Stimulated activated CD8-positive, alpha-beta memory T cell treated with anti-CD3 and anti-CD28 coated beads, Interleukin-2, amount 100 ng/mL, for 1 hour (primary cell): ENCODE results near the gene EXOC6B.
"Not testable (repeated sequence)": the region's sequence is repeated elsewhere in the genome, so short reads cannot be mapped to it uniquely, and the experiment has no call there.

Experiments
- DNase-seq, 2 donors: peaks; one replicate each; pipeline ENCODE4 v3.0.0-alpha.2; 2020; ENCODE audit warnings: low read depth in 2 of 2

Gene EXOC6B

DNA sequence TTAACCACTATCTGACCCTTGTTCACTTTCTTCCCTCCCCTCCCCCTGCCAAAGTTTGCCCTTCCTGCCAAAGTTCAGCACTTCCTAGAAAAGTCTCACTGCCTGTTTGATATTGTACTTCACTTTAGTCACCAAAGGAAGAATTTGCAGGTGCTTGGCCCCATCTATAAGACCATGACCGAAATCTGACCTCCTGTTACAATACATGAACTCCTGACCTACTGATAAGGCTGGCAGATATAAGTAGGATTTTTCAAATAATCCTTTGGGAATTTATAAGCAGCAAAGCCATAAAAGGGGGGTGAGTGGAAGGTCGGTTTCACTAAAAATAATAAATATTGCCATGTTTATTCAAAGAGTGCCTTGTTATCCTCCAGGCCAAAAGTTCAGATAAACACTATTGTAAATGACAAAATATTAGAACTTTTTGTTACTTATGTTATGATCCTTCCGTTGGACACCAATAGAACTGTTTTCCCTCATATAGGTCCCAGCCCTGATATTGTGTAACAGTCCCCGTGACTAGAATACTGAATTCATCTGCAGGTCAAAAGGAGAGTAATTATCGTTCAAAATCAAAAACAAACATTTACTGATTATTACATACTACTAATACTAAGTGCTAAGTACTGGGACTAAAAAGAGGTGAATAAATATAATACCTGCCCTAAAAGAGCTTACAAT lies 277.6 kb downstream of the EXOC6B start:
- DNase-seq, result no peak

DNA sequence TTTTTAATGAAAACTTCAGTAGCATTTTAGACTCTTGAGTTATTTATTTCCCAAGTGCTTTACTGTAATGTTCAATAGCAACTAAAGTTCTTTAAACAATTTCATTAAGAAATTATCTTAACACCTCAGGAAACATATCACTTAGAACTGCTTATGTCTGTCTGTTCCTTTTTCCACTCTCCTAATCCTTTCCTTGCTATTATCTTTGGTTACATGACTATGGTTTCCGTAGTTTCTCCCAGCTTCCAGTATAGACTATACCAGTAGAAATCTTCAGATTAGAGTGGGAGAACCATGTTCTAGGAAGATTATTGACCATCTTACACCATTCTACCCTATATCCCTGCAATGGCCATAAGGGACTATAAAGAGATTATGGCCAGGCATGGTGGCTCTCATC lies 280.0 kb downstream of the EXOC6B start:
- no peak for DNase-seq

GRCh38 chr2:72544554-72544953 lies 281.3 kb downstream of the EXOC6B start:
- no peak for DNase-seq

- no peak for DNase-seq
Measured at GRCh38 chr2:72543497-72544216, 282.2 kb downstream of the EXOC6B start.

DNA sequence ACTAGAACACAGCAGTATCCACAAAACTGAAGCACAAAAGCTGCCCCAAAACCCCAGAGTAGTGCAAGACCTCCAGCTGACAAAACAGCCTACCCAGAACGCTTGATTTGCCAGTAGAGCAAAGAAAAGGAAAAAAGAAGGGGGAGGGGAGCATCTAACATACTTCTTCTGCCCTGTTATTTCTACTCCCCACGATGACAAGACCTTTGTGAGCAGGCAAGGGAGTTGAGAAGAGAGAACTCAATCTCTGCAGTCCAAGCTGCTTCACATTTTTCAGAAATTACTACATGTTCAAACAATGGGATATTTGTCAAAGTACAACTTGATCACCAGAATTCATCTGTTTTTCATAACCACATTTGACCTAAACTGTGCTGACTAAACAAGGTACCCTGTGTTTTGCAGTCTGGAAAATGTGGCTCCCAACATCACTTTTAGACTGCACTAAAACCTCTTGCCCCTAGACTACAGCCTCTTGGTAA lies 286.7 kb downstream of the EXOC6B start:
- no peak for DNase-seq

GRCh38 chr2:72538486-72538885 lies 287.3 kb downstream of the EXOC6B start:
- DNase-seq, result no peak

DNA sequence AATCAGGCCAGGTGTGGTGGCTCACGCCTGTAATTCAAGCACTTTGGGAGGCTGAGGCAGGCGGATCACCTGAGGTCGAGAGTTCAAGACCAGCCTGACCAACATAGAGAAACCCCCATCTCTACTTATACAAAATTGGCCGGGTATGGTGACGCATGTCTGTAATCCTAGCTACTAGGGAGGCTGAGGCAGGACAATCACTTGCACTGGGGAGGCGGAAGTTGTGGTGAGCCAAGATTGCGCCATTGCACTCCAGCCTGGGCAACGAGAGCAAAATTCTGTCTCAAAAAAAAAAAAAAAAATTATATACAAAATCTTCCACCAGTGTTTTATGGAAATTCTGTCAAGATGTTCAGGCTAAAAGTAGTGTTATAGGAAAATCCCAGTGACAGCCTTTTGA lies 290.2 kb downstream of the EXOC6B start:
- not testable (repeated sequence) for DNase-seq

GRCh38 chr2:72533765-72534164 lies 292.1 kb downstream of the EXOC6B start:
- DNase-seq, result no peak

DNA sequence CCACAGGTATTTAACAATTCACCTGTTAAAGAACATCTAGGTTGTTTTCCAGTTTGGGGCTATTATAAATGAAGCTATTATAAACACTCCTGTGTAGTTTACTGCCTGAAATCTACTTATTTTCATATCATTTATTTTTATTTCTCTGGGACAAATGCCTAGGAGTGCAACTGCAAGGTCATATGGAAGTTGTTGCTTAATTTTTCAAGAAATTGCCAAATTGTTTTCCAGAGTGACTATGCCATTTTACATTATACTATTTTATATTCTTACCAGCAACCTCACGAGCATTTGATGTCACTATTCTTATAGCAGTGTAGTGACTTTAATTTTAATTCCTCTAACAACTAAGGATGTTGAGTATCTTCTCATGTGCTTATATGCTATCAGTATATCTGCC lies 298.4 kb downstream of the EXOC6B start:
- no peak for DNase-seq

DNA sequence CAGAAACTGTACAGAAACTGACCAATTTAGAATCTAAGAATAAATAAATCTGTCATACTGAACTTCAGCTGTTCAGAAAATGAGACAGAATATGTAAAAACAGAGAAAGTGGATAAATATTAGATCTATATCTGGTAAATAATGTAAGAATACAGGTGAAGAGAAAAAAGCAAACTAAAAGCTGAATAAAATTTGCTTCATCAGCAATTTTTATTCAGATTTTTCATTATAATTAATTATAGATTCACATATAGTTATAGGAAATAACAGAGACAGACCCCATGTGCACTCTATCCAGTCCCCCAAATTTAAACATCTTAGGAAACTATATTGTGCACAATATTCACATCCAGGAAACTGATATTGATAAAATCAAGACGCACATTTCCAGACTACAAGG lies 299.2 kb downstream of the EXOC6B start:
- no peak for DNase-seq

- no peak for DNase-seq
Measured at GRCh38 chr2:72524071-72524470, 301.8 kb downstream of the EXOC6B start.

DNA sequence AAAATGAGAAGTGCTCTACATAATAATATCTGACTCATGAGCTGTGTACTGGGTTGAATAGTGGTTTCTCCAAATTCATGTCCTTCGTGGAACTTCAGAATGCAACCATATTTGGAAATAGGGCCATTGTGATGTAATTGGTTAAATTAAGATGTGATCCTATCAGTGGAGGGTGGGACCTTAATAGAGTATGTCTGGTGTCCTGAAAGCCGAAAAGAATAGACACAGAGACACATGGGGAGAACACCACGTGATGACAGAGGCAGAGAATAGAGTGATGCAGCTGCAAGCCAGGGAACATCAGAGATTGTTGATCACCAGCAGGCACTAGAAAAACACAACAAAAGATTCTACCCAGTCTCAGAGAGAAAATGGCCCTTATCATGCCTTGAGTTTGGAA lies 310.1 kb downstream of the EXOC6B start:
- no peak for DNase-seq

GRCh38 chr2:72513011-72513410 lies 312.8 kb downstream of the EXOC6B start:
- DNase-seq, result no peak

DNA sequence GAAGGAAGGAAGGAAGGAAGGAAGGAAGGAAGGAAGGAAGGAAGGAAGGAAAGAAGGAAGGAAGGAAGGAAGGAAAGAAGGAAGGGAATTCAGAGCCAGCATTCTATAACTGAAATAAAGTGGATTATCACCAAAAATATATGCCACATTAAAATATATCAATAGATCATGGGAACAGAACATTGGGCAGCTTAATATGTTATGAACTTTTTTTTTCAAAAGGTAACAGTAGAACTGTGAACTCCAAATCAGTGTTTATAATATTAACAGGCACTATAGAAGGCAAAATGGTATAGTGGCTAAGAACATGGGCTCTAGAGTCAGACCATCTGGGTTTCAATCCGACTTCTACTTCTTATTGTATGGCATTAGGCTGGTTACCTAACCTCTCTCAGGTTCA lies 313.5 kb downstream of the EXOC6B start:
- no peak for DNase-seq

DNA sequence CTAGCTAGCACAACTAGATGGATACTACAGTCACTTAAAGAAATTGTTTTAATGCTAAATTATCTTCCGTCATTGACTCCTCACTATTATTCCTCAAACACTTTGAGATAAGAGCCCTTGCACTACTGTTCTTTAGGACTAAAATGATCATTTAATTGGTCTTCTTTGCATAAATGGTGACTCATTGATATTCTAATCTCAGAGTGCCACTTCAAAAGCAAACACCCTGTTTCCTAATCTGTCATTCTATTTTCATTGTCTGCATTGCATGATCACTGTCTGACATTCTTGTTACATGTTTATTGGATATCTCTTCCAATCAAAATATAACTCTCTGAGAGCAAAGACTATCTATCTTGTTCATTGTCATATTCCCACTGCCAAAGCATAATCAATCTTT lies 313.9 kb downstream of the EXOC6B start:
- no peak for DNase-seq

DNA sequence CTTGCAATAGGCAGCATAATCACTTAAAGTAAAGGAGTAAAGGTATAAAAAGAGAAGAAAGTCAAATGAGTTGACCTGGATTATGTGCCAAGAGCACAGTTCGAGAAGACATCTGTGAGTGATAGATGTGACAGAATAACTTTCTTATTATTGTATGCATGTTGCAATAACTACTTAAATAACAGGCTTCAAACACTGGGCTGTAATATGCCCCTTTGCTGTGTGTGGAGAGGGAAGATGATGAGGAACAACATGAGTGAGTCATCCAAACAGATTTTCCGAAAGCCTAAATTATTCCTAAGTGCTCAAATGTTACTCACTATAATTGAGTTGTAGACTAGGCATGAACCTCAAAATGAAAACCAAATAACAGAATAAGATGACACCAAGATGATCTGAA lies 328.1 kb downstream of the EXOC6B start:
- DNase-seq, result no peak

DNA sequence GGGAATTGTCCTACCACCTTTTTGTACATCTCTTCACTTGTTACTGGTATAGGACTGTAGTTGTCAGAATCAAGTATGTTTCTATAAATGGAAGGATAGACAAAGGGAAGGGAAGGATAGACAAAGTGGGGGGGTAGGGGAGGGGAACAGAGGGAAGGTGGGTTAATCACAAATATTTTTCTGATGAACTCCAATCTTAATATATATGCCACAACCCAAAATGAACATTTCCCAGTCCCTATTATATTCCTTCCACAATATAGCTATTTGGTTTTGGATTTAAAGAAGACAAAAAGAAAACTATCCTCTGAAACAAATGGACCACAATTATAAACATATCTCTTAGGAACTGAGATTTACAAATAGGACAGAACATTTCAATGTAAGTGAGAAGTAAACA lies 329.4 kb downstream of the EXOC6B start:
- no peak for DNase-seq

DNA sequence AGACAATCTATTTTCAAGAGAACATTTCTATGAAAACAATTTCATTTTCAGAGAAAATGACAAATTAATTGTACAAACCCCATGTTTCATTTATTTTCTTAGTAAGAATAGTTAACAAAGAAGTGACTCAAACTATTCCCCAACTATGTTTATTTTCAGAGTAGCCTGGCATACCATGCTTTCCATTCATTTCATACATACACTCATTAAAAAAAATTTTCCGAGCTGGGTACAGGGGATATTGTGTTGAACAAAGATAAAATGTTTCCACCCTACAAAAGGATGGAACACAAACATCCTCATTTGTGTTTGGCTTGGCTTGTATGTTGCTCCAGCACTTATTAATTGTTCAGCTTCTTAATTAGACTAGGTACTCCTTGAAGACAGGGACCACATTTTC lies 331.4 kb downstream of the EXOC6B start:
- DNase-seq, result no peak

DNA sequence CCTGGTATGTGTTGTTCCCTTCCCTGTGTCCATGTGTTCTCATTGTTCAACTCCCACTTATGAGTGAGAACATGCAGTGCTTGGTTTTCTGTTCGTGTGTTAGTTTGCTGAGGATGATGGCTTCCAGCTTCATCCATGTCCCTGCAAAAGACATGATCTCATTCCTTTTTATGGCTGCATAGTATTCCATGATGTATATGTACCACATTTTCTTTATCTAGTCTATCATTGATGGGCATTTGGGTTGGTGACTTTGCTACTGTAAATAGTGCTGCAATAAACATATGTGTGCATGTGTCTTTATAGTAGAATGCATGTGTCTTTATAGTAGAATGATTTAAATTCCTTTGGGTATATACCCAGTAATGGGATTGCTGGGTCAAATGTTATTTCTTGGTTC lies 341.2 kb downstream of the EXOC6B start:
- DNase-seq, result not testable (repeated sequence)

- DNase-seq, result no peak
Measured at GRCh38 chr2:72483346-72483745, 342.5 kb downstream of the EXOC6B start.

DNA sequence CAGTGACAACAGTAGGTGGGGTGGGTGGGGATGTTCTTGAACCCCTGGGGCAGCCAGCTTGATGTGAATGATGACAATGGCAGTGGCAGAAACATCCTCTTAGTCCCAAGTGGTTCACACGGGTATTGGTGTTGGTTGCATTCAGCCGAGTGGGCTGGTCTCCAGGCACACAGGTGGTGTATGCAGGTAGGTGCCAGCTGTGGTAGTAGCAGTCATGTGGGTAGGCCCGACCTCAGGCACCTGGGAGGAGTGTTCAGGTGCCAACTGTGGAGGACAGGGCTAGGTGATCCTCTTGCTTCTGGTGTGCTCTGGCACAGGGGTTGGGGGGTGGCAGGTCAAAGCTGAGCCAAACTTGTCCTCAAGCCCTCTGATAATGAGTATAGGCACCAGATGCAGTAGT lies 350.6 kb downstream of the EXOC6B start:
- no peak for DNase-seq

DNA sequence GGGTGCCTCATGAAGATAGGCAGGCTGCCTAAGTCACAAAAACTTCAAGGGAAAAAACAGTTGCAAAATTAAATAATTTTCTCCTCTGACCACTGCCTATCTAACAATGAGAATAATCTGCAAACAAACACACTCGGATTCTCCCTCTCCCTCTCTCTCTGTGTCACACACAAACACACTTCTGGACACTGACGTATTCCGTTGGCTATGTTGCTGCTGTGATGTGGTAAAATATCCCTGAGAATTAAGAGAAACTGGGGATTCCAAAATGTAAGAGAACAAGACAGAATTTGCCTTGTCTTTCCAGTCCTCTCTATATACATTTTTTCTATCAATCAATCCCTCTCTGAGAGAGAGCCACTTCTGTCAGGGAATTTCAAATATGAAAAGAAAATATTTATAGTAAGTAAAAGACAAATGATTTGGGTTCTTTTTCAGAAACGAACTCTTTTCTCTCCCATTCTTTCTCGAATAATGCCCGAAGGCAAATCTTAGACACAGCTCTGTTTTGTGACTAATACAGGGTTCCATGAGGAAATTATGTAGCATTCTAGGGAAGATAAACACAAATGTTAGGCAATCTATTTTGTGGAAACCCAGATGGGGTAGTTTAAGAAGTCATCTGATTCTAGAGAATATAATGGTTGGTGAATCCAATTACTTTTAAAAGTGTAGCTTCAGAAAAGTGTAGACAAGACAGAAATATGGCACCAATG lies 367.9 kb downstream of the EXOC6B start:
- no peak for DNase-seq

- no peak for DNase-seq
Measured at GRCh38 chr2:72454189-72454588, 371.6 kb downstream of the EXOC6B start.
